ENCODE measurements around the gene ENOSF1. TPM values are rescaled to one million over a fixed set of nuclear protein-coding genes. Genes with fewer than 3 reads are reported as not detected.

Gene ENOSF1
- total and polyA plus RNA-seq, 2 of the 13 experiments (the other 11 are each of a cell fraction or from before 2014, with no cell fraction given) = 37.6 to 40.1 TPM

- TF ChIP-seq, protein P1, sequence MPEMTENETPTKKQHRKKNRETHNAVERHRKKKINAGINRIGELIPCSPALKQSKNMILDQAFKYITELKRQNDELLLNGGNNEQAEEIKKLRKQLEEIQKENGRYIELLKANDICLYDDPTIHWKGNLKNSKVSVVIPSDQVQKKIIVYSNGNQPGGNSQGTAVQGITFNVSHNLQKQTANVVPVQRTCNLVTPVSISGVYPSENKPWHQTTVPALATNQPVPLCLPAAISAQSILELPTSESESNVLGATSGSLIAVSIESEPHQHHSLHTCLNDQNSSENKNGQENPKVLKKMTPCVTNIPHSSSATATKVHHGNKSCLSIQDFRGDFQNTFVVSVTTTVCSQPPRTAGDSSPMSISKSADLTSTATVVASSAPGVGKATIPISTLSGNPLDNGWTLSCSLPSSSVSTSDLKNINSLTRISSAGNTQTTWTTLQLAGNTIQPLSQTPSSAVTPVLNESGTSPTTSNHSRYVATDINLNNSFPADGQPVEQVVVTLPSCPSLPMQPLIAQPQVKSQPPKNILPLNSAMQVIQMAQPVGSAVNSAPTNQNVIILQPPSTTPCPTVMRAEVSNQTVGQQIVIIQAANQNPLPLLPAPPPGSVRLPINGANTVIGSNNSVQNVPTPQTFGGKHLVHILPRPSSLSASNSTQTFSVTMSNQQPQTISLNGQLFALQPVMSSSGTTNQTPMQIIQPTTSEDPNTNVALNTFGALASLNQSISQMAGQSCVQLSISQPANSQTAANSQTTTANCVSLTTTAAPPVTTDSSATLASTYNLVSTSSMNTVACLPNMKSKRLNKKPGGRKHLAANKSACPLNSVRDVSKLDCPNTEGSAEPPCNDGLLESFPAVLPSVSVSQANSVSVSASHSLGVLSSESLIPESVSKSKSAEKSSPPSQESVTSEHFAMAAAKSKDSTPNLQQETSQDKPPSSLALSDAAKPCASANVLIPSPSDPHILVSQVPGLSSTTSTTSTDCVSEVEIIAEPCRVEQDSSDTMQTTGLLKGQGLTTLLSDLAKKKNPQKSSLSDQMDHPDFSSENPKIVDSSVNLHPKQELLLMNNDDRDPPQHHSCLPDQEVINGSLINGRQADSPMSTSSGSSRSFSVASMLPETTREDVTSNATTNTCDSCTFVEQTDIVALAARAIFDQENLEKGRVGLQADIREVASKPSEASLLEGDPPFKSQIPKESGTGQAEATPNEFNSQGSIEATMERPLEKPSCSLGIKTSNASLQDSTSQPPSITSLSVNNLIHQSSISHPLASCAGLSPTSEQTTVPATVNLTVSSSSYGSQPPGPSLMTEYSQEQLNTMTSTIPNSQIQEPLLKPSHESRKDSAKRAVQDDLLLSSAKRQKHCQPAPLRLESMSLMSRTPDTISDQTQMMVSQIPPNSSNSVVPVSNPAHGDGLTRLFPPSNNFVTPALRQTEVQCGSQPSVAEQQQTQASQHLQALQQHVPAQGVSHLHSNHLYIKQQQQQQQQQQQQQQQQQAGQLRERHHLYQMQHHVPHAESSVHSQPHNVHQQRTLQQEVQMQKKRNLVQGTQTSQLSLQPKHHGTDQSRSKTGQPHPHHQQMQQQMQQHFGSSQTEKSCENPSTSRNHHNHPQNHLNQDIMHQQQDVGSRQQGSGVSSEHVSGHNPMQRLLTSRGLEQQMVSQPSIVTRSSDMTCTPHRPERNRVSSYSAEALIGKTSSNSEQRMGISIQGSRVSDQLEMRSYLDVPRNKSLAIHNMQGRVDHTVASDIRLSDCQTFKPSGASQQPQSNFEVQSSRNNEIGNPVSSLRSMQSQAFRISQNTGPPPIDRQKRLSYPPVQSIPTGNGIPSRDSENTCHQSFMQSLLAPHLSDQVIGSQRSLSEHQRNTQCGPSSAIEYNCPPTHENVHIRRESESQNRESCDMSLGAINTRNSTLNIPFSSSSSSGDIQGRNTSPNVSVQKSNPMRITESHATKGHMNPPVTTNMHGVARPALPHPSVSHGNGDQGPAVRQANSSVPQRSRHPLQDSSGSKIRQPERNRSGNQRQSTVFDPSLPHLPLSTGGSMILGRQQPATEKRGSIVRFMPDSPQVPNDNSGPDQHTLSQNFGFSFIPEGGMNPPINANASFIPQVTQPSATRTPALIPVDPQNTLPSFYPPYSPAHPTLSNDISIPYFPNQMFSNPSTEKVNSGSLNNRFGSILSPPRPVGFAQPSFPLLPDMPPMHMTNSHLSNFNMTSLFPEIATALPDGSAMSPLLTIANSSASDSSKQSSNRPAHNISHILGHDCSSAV (CRISPR knock-in tag; IDR thresholded peaks at IDR 0.05; ENCODE audit: borderline replicate concordance) = no peak
- no peak for TF ChIP-seq ZNF883 (CRISPR knock-in tag; IDR thresholded peaks at IDR 0.05; ENCODE audit: not compliant biosample characterization)
Observed at GRCh38 chr18:627231-627630, 85.2 kb downstream of the ENOSF1 start (continued).

Data from HepG2 (cell line).